GM21447 (cell line): Measurements from ENCODE around the gene TNFAIP8L1.
"Not testable (repeated sequence)": the region's sequence is repeated elsewhere in the genome, so short reads cannot be mapped to it uniquely, and the experiment has no call there.

Experiments used
- ATAC-seq: cut with Tn5 transposase; IDR thresholded peaks from one replicate; pipeline ENCODE4 v1.9.1; 2021; ENCODE audit not compliant: unreplicated experiment

Gene TNFAIP8L1

GRCh38 chr19:4675346-4675745, 36.0 kb downstream of the TNFAIP8L1 start:
- ATAC-seq: no peak

GRCh38 chr19:4676955-4677731, 37.8 kb downstream of the TNFAIP8L1 start:
- ATAC-seq: no peak

- ATAC-seq: no peak
These were observed 39.8 kb downstream of the TNFAIP8L1 start for GRCh38 chr19:4678881-4679790.

GRCh38 chr19:4680021-4680420, 40.7 kb downstream of the TNFAIP8L1 start:
- not testable (repeated sequence) for ATAC-seq

GRCh38 chr19:4682417-4683200, 43.3 kb downstream of the TNFAIP8L1 start:
- ATAC-seq: no peak

GRCh38 chr19:4684312-4685095, 45.2 kb downstream of the TNFAIP8L1 start:
- ATAC-seq: no peak

GRCh38 chr19:4686700-4687099, 47.4 kb downstream of the TNFAIP8L1 start:
- no peak for ATAC-seq

- no peak for ATAC-seq
These were observed 48.1 kb downstream of the TNFAIP8L1 start for GRCh38 chr19:4687396-4687795.

- no peak for ATAC-seq
These were observed 49.3 kb downstream of the TNFAIP8L1 start for GRCh38 chr19:4688587-4688986.

- no peak for ATAC-seq
These were observed 50.1 kb downstream of the TNFAIP8L1 start for GRCh38 chr19:4689403-4689802.

- ATAC-seq: no peak
These were observed 51.0 kb downstream of the TNFAIP8L1 start for GRCh38 chr19:4690361-4690760.

- no peak for ATAC-seq
These were observed 52.1 kb downstream of the TNFAIP8L1 start for GRCh38 chr19:4691373-4691772.

- no peak for ATAC-seq
These were observed 53.1 kb downstream of the TNFAIP8L1 start for GRCh38 chr19:4692251-4693077.

GRCh38 chr19:4693078-4693350, 53.7 kb downstream of the TNFAIP8L1 start:
- ATAC-seq: no peak

- no peak for ATAC-seq
These were observed 54.3 kb downstream of the TNFAIP8L1 start for GRCh38 chr19:4693471-4694121.

GRCh38 chr19:4694211-4694987, 55.1 kb downstream of the TNFAIP8L1 start:
- no peak for ATAC-seq

- no peak for ATAC-seq
These were observed 56.0 kb downstream of the TNFAIP8L1 start for GRCh38 chr19:4695224-4695731.

GRCh38 chr19:4697304-4697703, 58.0 kb downstream of the TNFAIP8L1 start:
- no peak for ATAC-seq
